Putamen (tissue), 1 donor: ENCODE data around the gene MSS51.

ENCODE experiments used
- DNase-seq: peaks from one replicate; pipeline ENCODE4 v3.0.0-alpha.2; 2016; ENCODE audit warnings: low spot score

The MSS51 gene

DNA sequence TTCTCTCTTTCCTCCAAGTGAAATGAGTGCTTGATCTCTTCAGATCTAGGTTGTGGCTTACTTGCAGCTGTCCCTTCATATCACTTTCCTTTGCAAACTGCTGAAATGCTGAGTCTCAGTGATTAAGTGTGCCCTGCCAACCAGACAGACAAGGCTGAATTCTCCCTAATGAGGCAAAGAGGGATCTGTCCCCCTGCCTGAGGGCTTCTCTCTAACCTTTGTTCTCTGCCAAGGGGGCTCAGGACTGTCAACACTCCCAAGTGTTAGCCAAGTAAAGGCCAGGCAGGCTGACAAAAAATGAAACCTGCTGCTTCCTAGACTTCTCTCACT is at the start of gene MSS51:
TSS of gene MSS51 (minus strand) at position 24 of the 330 bp plus-strand sequence. CDS start 5,277 bp downstream, outside the sequence.
- DNase-seq = no peak

DNA sequence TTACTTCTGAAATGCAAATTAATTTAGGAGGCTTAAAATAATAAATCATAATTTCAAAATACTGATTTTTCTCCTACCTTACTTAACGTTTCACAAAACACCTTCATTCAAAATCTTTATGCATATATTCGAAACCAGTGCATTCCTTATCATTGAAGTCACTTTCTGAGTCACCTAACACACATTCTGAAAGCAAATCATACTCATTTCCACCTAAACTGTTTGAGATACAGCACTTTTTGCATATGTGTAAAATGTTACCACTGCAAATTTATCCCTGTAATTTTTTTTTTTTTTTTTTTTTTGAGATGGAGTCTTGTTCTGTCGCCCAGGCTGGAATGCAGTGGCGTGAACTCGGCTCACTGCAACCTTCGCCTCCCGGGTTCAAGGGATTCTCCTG is 46.8 kb upstream of the MSS51 start:
- no peak for DNase-seq

DNA sequence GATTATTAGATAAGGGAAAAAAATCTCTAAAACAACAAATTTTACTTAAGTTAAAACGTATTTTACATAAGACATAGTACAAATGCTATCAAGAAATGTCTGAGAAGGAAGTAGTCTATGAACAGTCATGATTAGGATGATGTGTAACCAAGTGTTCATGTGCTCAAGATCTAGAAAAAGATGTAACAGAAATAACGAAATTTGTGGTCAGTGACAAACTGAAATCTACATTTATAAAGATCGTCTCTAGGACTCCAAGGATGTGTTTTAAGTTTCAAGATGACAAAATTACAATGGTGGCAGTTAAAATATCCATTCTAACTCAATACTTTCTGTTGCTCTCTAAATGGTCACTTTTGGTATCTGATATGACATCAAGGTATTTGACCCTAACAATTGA is 45.3 kb upstream of the MSS51 start:
- no peak for DNase-seq

DNA sequence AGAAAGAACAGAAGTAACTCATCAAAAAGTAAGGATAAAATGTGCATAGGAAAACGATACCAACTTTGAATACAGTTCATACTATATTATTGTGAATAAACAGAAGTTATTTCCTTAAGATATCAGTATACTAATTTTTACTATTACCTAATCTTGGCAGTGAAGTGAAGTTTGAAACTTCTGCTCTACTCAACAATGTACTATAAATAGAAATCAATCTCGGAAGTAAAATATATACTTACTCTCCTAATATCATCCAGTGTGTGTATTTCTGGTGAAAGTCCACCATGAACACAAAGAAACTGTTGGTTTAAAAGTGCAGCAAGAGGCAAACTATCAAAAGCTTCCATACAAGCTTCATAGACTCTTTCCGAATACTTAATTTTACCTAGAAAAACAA is 37.9 kb upstream of the MSS51 start:
- DNase-seq = no peak

DNA sequence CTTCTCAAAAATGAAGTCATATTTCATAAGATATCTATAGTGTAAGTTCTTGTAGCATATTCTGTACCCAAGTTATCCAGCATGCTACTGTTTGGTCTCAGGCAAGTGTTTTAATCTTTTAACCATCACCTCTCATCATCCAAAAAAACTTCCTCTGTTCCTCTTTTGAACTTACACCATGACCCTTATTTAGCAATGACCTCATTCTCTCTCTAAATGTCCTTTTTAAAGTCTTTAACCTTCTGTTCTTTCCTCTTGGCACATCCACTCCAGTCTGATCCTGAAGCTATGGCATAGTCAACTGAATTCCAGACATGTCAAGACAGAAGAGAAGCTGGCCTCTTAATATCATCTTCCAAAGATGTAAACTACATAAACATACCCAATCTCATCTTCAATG is 36.2 kb upstream of the MSS51 start:
- no peak for DNase-seq

DNA sequence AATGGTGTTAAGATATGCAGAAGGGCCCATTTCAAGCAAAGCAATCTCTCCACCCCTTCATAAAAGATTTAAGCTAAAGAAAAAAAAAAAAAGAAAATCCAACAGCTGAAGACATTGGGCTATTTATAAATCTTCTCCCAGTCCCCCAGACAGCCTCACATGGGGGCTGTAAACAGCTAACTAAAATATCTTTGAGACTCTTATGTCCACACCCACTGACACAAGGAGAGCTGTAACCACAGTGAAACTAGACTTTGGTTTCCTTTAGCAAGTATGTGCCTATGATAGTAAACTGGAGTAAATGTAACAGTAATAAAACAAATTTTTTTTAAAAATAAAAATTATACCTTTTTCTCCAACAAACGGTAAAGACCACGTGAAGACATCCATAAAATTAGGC is 33.8 kb upstream of the MSS51 start:
- DNase-seq = no peak

DNA sequence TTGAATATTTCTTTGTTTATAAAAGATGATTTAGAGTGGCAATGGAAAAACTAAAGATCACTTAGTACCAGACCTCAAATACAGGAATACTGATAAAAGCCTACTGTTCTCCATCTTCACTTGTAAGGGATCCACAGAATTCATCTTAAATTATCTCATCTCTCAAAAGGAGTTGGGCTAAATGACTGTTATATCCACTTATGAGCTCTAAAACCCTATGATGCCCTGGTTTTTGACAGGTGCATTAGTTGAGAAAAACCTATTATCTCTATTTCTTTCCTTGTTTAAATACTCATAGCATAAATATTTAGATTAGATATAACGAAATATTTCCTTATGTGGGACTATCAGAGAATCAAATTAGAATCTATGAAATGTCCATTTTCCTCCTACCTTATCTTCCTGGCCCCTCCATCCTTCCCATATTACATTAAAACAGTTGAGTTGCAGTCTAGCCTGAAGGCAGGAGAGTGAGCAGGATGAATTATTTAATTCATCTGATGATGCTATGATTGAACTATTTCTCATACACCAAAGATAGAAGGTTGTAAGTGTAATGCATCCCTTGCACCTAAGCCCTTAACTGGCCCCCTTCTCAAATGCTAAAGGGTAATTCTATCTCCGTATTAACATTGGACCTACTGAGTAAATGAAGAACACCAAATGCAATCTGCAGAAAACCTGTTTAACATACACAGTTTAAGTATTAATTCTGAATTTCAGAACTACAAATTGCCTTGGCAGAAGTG is 32.8 kb upstream of the MSS51 start:
- no peak for DNase-seq

DNA sequence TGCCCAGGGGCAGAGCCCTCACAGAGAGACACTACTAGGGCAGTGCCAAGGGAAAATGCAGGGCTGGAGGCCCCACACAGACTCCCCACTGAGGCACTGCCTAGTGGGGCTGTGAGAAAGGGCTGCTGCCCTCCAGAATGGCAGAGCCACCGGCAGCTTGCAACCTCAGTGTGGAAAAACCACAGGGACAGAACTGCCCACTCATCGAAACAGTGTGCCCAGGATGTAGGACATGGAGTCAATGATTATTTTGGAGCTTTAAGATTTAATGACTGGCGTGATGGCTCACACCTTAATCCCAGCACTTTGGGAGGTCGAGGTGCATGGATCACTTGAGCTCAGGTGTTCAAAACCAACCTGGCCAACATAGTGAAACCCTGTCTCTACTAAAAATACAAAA is 27.5 kb upstream of the MSS51 start:
- no peak for DNase-seq

DNA sequence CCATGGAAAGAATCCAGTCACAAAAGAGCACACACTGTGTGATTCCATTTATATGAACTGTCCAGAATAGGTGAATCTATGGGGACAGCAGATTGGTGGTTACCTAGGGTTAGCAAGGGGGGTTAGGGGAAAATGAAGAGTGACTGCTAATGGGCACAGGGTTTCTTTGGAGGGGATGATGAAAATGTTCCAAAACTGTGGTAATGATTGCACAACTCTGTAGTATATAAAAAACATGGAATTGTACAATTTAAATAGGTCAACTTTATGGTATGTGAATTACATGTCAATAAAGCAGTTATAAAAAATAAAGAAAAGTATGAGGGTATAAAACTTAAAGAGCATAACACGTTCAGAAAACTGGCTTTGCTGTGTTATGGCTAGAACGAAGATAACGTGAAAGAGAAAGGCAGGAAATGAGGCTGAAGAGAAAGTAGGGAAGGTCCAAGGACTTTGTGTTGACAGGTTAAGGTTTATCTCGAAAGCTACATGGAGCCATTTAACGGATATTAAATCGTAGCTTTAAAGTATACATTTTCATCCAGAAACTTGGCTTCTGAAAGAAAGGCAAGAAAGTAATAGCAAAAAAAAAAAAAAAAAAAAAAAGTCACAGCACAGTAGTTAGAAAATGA is 26.4 kb upstream of the MSS51 start:
- no peak for DNase-seq

DNA sequence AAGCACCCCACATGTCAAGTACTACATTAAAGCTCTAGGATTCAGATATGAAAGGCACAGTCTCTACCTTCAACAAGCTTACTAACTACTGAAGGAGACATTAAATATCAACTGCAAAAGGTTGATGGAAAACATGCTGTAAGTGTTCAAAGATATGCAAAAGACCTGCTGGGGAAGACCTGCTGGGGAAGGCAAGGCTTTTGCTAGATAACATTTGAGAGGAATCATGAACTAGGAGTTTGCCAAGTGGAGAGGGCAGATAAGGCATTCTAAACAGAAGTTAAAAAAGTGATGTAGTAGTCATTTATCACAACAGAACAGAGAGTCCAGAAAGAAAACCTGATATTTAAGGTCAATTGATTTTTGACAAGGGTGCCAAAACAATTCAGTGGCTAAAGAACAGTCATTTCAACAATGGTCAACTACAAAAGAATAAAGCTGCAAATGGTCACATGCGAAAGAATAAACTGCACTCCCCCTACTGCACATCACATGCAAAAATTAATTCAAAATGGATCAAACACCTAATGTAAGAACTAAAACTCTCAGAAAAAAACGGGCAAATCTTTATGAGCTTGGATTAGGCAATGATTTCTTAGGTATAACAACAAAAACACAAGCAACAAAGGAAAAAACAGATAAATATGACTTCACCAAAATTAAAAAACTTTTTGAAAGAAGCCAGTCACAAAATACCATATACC is 23.0 kb upstream of the MSS51 start:
- no peak for DNase-seq

DNA sequence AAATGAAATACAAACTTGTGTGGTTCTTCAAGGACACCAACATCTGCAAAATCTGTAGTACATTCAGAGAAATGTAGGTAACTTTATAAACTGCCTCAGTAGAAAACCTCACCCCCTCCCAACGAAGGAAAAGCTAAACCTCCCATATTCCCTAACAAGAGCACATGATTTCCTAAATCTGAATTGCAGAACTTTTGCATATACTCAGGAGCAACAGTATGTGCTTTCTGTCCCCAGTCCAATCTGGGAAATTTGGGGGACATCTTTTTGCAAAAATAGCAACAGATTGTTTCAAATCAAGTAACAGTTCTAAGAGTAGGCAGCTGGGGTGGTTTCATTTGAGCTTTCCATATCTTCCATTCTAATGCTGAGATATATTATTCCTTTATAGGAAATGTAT is 15.8 kb upstream of the MSS51 start:
- no peak for DNase-seq

DNA sequence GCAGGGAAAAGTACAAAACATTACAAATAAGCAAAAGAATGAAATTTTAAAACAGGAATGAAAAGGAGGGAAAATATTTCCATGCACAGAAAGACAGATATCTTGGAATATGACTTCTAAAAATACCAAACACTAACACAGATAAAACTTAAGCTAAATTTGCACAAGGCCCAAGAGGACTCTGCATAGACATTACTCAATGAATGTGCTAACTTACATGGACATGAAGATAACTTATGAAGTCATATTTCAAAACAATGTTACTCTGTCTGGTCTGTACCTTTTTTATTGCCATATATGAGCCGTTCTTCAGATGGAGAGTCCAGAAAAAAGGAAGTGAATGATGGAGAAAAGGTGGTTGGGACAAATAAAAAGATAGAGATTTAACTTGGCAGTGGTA is 15.0 kb upstream of the MSS51 start:
- no peak for DNase-seq

DNA sequence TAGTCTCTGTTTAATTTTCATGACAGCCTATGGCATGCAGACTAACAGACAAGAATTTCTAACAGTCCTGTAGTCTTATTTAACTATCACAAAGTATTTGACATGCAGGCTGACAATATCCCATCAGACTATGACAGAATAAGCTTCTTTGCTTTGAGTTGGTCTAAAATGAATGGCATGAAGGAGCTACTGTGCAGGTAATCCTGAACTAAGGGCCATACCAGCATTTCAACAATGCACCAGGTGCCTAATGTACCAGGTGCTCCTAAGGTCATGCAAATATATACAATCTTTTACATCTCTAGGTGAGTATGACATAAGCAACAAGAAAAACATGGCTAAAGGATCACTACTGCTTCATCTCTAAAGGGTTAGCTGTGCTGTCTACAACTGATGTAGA is 13.6 kb upstream of the MSS51 start:
- no peak for DNase-seq

DNA sequence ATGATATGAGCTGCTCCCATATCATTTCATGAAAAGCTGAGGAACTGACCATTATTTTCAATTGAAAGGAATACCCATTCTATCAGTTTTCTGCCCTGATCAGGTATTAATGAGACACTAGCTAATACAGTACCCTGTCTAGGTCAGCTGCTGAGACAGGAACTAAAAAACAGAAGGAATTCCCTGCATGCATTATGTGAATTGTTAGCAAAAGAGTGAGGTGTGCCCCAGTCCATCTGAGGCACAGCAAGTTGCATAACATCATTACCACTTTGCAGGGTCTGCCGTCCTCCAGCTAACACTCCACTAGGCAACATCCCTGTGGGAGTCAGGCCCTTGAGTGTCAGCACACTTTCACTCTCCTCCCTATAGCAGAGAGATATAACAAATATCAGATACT is 11.1 kb upstream of the MSS51 start:
- no peak for DNase-seq

DNA sequence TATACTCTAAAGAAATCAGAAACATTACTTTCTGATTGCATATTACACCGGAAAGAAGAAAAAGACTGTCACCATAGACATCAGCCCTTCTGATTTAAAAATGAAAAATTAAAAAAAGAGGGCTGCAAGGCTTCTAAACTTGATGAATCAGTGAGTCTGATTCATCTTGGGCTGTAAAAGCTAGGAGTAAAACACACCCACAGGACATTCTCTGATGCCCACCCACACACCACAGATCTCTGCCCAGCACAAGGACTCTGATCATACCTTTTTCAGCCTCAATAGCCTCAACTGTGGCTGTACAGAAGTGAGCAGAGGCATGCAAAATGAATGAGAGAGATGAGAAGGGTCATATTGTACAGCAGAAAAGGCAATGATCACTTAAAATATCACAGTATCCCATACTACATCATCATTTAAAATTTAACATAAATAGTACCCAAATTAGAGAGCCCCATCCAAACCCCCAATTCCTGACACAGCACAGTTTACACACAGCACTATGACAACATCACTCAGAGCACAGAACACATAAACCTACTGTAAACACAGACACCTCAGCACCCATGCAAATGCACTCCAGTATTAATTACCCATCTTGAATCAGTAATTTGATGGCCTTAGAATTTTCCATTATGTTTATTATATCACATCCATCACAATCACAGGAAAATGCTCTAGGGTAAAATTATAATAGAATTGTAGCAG is 6.4 kb upstream of the MSS51 start:
- peak; percentile 6 for DNase-seq

DNA sequence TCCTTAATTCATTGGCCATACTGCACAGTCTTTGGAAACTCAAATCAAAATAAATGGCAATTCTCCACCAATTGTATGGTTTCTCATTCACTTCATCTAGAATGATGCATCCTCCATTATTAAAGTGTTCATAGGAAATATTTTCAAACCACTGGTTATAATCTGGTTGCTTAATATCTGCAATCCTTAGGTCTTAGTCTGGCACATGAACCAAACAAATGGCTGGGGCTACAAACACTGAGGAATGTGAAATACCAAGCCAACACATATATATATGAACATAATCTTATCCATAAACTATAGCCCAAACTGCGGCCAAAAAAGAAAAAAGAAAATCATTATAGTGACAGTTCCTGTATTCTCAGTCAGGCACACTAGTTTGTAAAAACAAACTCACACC is 5.7 kb upstream of the MSS51 start:
- DNase-seq = no peak

DNA sequence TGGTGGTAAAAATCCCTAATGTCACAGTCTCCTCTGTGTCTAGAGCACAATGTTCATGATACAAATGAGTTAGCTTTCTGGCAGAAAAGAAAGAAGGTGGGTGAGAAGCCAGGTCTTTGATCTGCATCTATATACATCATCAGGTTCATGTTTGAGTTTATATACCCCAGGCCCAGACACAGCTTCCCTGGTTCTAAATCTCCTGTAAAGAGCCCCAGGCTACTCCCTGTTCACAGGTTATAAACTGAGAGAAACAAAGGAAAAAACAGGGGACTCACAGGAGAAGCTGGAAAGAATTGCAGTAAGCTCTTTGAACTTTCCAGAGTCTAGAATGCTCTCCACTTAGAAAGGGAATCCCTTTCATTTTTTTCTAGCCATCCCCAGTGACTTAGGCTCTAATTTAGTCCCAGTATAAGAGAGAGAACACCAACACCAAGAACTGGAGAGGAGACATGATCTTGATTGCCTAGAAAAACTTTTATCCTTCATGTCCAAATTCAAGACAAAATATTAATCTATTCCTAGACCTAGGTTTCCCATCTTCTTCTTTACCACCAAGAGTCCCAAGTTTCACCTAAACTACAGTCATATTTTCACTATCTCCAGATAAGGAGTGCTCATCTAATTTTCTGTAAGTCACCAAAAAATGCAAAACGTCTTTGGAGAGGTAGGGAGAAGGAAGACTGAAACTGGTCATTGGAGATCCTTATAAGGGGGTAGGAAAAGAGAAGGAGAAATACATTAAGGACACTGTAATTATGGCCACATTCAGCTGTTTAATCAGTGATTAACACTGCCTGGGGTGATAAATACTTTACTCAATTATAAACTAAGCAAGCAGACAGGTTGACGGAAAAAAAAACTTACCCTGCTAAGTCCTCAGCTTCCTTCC is 469 bp downstream of the MSS51 start:
- DNase-seq = no peak

DNA sequence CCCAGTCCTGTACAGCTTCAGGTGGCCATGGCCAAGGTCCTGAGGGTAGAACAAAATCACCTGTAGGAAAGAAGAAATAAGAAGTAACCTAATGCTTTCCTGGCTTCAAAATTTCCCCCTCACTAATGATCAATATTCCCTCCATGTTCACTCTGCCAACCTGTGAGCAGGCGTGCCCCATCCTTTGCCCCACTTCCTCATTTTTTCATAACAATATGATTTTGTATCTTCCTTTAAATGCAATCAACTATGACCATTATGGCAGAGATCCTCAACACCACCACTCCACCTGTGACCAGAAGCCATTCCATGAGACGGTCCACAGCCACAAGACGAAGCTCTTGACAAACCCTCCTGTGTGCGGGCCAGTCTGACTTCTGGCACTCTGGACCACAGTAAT is 7.0 kb downstream of the MSS51 start:
- no peak for DNase-seq

DNA sequence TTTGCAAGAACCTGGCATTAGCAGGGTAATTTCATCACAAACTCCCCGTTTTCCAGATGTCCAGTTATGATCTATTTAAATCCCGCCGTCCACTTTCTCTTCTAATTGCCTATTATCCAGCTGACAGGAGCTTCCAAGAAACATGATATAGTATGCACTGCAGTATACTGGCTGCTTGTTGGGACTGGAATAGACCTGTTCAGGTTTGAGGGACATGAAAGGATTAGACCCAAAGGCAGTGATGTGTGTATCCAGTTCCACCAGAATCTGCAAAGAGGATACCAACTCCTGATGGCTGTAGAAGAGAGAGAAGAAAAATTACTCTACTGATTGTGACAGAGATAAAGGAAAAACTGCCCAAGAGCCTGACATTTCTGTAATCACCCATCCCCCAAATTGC is 8.9 kb downstream of the MSS51 start:
- no peak for DNase-seq

DNA sequence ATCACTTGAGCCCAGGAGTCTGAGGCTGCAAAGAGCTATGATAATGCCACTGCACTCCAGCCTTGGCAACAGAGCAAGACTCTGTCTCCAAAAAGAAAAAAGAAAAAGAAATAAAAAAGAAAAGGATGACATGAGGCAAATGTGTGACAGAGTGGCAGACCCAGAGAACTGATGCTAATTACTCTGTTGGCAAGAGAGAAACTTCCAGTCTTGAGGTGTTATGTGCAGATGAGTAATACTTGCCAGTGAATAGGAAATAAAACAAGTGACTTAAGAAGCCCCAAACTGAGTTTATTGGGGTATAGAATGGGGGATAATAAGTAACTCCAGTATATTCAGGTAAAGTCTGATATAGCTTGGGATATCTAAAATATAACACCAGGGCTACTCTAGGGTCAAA is 10.1 kb downstream of the MSS51 start:
- no peak for DNase-seq

DNA sequence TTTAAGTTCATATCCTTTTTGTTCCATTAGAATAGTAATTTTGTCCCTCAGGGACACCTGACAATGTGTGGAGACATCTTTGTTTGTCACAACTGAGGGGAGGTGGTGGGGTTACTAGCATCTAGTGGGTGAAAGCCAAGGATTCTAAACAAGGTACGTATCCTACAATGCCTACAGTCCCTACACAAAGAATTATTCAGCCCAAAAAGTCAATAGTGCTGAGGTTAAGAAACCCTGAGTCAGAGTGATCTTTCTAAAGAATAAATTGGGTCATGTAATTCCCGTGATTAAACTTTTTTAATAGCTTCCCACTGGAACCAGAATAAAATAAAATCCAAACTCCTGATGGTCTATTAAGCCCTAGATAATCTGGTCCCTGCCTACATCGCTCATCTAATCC is 16.8 kb downstream of the MSS51 start:
- DNase-seq = no peak
